HG03196 (cell line): ENCODE data around the gene PANK2.
"Not testable (repeated sequence)": the region's sequence is repeated elsewhere in the genome, so short reads cannot be mapped to it uniquely, and the experiment has no call there.

Source experiments
- ATAC-seq: cut with Tn5 transposase; IDR thresholded peaks from one replicate; pipeline ENCODE4 v1.9.1; 2021; ENCODE audit not compliant: unreplicated experiment

Gene PANK2

DNA sequence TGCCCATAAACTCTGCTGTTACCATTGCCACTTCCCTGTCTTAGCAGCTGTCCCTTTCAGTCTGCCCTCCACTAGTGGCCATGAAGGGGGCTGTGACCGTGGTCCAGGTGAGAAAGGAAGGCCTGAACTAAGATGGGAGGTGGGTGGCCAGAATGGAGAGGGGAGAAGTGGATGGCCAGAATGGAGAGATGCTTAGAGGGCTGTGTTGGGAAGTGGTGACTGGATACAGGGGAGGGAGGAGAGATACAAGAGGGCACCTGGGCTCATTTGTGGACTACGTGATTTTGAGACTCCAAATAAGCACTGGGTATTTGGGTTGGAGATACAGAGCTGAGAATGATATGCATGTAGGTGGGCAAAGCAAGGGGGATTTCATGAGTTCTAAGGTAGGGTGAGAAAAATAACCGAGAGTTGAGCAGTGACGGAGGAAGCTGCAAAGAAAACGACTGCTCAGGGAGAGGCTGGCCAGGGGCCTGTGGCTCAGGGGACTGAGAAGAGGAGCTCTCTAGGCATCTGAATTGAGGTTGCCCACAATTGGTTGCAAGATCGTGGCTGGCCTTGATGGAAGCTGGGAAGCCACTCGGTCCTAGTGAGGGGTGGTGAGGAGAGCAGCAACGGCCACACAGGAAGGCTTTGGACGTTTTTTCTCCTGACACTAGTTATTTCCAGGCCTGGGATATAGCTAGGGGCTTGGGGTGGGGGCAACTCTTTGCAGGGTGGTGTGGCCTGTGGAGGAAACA lies 36.9 kb downstream of the PANK2 start:
- no peak for ATAC-seq

DNA sequence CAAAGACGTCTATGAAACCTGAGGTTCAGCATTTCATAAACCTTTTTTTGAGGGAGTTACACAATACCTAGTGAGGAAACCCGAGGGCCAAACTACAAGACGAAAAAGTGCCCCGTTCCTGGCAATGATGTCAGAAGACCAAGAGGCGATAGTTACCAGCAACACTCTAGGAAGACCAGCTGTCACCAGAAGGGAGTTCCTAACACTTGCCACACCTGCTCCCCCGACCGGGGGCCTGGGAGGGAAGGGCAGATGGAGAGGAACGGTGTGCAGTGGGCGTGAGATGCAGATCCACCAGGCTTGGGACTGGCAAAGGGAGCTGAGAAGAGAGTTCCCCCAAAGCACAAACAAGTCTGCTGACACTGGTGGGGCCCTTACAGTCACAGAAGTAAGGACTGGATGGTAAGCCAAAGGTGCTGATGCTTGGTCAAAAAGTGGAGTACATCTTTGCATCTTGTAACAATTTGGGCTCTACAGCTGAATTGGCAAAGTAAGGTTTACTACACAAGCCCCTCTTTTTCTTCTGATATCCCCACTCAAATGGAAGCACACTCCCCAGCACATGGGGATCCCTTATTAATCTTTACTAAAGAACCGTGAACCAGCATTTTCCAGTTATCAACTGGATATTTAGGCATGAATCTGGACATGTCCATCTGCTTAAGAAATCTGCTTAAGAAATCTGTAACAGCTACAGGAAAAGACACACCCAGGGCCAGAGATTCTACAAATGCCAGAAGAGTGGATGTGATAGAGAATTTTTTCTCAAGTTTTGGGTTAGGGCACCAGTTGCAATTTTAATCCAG lies 38.5 kb downstream of the PANK2 start:
- no peak for ATAC-seq

DNA sequence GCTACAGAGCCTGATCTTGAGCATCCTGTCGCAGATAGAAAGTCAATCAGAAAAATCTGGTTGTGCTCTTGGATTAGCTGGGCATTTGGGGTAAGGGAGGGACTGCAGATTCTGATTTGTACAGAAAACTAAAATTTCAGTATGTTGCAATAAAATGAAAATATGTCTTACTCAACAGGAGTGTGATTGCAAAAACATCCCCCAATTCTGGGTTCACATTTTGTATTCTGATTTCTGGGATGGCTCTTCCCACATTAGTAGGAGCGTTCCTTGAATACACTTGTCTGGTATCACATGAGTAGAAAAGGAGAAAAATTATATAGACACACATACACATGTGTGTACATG lies 40.5 kb downstream of the PANK2 start:
- no peak for ATAC-seq

DNA sequence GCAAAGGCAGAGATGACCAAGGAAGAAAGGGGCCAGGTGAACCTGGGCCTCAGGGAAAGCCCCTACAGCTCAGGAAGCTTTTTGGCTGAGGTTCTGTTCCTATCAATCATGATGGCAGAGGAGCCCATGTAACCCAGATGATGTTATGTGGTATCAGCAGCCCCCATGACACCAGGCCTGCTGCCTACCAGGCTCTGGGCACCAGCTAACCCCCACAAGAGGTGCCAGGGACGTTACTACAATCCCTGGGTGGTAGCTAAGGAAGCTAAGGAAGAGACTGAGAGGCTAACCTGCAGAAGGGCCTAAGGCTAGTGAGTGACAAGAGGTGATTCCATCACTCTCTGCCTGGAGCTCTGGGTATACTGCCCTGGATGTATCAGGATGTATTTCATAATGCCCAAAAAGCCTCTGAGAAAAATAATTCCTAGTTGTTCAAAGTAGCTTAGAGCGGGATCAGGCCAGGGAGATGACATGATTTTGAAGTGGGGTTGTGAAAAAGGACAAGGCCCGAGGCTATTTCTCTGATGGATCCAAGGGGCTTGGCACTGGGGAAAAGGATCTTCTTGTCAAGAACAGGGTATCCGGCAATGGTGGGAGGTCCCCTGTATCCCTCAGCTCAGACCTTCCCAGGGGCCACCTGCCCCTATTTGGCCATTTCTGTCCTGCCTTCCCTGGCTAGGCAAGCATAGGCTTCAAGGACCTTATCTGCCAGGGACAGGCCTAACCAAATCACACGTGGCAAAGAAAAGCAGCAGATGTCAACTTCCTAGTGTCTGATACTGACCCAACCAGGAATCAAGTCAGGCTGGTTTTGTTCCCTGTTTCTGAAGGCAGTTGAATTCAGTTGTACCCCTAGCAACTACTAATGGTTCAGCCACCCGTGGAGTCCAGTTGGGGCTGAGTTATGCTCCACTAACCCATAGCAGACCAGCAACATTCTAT lies 41.3 kb downstream of the PANK2 start:
- ATAC-seq: no peak

DNA sequence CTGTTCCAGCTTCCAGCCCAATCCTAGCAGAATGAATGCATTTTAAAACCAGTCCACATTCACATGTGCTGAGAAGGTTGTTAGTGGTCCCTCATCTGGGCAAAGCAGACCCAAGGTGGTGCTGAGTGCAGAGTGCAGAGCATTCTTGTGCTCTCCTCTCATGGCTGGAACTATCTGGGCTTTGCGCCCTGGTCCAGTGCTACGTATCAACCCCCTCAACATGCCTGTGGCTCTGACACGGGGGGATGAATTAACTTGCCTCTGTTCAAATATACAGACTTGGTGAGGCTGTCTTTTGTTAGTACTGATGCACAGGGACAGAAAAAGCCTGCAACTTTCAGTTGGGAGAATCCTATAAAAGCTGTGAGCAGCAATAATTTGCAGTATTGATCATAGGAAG lies 42.5 kb downstream of the PANK2 start:
- no peak for ATAC-seq

DNA sequence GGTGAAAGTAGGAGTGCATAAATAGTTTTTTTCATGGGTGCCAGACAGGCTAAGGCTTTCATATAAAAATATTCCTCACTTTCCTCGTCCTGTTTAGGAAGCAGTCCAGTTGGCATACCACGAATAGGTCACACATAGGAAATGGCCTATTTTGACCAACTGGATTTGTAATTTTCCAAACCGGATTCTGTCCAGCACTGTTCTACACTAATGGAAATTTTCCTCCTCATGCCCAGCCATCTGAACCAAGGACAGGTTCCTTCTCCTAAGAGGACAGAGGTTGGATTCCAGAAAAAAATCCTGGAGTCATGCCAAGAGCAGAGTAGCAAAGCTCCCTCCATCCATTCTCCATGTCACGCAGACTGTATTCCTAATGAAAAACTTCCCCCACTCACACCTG lies 43.1 kb downstream of the PANK2 start:
- no peak for ATAC-seq

DNA sequence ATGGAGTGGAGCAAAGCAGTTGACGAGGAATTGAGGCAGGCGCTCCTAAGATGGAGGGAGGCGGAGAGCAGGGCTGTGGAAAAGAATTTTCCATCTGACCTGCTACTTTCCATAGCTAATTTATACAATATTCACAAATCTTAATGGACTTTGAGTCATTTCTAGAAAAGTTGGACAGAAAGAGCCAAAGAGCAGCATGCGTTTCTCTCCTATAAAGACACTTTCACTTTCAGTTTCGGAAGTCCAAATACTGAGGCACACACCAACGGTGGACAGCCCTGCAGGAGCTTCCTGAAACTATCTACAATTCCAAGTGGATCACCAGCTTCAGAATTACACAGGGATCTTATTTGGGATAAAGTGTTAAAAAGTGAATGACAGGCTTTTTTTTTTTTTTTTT lies 43.5 kb downstream of the PANK2 start:
- ATAC-seq: no peak

DNA sequence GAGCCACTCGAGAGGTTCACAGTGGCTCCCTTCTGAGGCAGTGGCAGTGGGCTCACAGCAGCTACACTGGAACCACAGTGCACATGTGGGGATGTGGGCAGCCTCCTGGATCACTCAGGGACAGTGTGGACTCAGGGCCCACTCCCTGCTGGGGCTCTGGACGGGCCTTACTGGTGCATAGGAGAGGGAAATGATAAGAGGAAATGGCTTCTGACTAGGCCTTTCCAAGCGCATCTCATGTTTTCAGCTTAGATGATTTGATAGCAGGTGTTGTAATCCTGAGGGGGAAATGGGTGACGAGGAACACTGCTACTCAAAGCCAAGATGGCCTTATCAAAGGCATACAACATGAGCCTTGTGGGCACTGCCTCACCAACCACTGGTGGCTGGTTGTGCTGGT lies 44.0 kb downstream of the PANK2 start:
- no peak for ATAC-seq

DNA sequence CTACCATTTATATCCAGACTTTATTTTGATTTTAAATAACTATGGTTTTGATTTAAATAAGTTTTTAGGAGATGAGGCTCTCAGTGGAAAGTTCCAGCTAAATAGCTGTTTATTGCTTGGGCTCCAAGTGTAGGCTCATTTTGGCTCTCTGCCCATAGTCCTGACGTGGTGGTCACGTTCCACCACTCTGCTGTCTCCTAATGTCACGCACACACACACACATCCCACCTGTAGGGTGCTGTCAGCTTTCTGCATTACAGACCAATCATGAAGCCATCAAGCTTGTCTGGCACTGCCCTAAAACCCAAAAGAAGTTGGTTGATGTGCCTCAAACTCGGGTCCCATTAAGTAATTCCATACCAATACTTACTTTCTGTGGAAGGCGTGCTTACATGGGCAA lies 45.4 kb downstream of the PANK2 start:
- ATAC-seq: no peak

DNA sequence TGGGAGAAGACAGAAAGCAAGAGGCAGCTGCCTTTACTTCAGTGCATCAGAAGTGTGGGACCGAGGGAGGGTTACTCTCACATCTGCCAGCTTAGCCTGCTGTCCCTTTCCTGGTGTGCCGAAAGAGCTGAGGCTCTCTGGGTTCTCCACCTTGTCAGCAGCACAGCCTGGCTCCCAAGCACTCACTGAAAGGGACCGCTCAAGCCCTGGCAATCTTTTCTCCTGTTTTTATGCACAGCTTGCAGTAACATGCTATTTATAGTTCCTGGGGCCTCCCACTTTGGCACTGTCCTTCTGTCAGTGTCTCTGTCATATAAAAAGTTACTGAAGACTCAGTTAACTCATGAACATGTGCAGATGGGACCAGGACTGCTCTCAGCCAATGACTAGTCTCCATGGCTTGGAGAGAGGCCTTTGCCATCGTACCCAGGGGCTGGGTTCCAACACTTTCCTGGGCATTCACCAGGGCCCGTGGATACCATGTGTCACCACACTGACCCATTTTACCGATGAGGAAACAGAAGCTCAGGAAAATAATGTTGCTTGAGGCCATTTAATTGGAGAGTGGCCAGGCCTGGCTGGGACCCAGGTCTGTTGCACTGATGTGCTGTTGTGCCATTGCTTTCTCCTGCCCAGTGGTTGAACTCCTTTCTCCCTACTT lies 46.2 kb downstream of the PANK2 start:
- no peak for ATAC-seq

DNA sequence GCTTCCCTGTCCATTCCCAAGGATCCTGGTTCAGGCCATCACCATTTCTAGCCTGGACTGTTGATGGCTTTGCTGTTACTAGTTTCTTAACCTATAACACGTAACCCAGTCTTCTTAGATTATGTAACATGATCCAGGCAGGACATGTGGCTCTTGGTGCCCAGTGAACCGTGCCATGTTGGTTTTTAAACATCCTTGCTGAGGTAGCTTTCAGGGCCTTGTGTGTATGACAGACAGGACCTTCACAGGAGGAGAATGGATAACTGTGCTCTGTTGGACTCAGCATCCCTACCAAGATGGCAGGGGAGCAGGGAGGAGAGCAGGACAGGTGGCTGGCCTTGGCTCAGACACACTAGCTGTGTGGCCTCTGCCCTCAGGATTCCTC lies 46.8 kb downstream of the PANK2 start:
- ATAC-seq: no peak

DNA sequence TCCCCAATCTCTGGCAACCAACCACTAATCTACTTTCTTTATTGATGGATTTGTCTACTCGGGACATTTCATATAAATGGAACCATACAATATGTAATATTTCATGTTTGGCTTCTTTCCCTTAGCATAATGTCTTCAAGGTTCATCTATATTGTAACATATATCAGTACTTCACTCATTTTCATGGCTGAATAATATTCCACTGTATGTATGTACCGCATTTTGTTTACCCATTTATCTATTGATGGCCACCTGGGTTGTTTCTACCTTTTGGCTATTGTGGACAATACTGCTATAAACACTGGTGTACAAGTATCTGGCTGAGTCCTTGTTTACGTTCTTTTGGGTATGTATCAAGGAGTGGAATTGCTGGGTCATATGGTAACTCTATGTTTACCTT lies 48.4 kb downstream of the PANK2 start:
- no peak for ATAC-seq

DNA sequence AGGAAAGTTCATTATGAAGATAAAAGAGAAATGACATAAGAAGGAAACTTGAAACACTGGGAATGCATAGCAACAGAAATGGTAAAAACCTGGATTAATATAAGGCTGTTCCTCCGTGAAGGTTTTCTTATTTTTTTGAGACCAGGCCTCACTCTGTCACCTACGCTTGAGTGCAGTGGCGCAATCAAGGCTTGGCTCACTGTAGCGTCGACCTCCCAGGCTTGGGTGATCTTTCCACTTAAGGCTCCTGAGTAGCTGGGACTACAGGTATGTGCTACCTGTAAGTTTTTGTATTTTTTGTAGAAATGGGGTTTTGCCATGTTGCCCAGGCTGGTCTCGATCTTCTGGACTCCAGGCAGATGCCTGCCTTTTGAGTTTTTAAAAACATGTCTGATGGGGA lies 51.7 kb downstream of the PANK2 start:
- ATAC-seq: no peak

DNA sequence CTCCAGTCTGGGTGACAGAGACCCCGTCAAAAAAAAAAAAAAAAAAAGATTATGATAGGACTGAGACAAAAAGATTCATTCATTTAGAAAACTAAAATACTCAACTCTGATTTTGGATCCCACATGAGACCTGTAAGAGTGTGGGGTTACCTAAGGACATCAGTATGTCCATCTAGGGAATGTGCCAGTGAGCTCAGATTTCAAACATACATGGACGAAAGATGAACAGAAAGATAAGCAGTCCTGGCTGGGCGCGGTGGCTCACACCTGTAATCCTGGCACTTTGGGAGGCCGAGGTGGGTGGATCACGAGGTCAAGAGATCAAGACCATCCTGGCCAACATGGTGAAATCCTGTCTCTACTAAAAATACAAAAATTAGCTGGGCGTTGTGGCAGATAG lies 57.5 kb downstream of the PANK2 start:
- ATAC-seq: not testable (repeated sequence)

DNA sequence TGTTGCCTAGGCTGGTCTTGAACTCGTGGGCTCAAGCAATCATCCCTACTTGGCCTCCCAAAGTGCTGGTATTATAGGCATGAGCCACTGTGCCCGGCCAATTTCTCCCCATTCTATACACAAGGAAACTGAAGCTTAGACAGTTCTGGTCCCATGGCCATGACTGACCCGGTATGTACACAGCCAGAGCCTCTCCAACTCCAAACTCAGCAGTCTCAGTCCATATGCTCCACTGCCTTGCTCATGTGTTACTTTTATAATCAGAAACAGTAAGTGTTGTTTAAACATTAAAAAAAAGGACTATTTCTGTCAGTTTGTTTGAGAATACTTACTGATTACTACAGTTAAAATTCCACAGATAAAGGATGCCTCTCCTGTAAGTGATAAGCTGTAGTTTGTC lies 75.5 kb downstream of the PANK2 start:
- ATAC-seq: no peak

DNA sequence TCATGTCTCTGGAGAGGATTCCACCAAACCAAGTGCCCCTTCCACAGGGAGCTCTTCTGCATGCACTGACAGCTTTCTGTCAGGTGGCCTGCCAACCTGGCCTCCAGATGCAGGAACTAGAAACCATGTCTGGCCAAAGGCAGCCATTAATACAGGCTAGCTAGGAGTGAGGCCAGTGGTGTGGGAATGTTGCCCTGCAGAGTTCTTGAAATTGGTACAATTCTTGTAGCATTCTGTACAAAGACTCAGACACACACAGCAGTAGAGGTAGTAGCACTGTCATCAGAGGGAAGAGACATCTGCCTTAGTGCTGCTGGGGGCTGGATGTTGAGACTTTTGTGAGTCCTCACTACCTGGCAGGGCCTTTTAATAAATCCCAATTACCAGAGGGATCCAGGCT lies 77.4 kb downstream of the PANK2 start:
- ATAC-seq: no peak

DNA sequence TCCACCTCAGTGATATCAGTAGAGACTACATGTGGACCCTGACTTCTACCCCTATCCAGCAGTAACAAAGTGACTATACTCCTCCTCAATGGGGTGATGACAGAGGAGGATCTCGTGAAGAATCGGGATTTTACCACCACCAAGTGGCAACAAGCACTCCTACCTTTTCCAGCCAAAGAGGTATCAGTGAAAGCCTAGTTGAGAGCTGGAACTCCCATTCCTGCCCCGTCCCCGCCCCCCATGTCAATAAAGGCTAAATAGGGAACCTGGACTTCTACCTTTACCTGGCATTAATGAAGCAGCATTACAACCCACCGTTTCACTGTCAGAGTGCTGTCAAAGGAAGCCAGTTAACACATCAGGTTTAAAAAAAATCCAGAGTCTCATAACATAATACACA lies 80.8 kb downstream of the PANK2 start:
- no peak for ATAC-seq

DNA sequence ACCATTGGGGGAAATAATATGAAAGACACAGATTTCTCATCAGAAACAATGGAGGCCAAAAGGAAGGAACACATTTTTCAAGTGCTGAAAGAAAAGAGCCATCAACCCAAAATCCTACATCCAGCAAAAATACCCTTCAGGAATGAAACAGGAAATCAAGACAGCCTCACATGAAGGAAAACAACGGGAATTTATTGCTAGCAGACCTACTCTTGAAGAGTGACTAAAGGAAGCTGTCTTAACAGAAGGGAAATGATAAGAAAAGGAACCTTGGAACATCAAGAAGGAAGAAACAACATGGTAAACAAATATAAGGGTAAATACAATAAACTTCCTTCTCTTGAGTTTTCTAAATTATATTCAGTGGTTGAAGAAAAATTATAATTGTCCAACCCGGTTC lies 82.0 kb downstream of the PANK2 start:
- no peak for ATAC-seq

DNA sequence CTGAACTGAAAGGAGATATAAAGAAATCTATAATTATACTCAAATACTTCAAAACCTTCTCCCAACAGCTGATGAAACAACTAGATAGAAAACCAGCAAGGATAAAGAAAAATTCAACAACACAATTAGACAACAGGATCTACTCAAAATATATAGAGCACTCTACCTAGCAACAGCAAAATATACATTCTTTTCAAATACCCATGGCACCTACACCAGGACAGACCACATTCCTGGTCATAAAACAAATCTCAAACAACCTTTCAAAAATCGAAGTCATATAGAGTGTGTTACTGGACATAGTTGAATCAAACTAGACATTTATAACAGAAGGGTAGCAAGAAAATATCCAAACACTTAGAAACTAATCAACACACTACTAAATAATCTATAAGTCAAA lies 83.0 kb downstream of the PANK2 start:
- no peak for ATAC-seq

DNA sequence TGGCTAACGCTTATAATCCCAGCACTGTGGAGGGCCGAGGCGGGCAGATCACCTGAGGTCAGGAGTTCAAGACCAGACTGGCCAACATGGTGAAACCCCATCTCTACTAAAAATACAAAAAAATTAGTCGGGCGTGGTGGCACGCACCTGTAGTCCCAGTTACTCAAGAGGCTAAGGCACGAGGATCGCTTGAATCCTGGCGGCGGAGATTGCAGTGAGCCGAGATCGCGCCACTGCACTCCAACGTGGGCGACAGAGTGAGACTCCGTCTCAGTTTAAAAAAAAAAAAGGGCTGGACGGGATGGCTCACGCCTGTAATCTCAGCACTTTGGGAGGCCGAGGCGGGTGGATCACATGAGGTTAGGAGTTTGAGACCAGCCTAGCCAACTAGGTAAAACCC lies 83.4 kb downstream of the PANK2 start:
- ATAC-seq: not testable (repeated sequence)

DNA sequence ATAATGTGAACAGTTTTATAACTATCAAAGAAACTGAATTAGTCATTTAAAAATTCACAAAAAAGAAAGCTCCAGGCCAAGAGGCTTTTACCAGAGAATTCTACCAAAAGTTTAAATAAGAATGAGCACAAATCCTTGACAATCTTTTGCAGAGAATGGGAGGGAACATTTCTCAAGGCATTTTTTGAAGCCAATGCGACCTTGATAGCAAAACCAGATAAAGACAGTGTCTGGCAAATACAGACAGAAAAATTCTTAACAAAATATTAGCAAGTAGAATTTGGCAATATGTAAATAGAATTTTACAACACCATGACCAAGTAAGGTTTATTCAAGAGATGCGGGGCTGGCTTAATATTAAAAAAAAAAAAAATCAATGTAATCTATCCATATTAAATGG lies 84.5 kb downstream of the PANK2 start:
- ATAC-seq: no peak
